Fibroblast of villous mesenchyme (primary cell): Measurements from ENCODE around the gene MAD1L1. TPM values are rescaled to one million over a fixed set of nuclear protein-coding genes. Genes with fewer than 3 reads are reported as not detected.

Experiments
- DNase-seq: peaks from one replicate; pipeline ENCODE4 v3.0.0-alpha.2; 2010; ENCODE audit warnings: low read depth
- H3K4me3 ChIP-seq: 2 replicates; pipeline ENCODE4 v1.5.1; 2011; ENCODE audit warnings: low read depth, mild to moderate bottlenecking, low read length
- small RNA-seq: library from RNA; depleted of rRNA; stranded (forward); fragments of <200 nt; gene quantifications from one replicate; pipeline ENCODE3, GENCODE V24; 2012
- total RNA-seq: library from RNA; depleted of rRNA; stranded (reverse); fragments of >200 nt; gene quantifications from 2 replicates; pipeline ENCODE4 v1.2.3, GENCODE V29; 2012
- TF ChIP-seq, protein P1 (sequence below): IDR thresholded peaks from 2 replicates; pipeline ENCODE4 v1.5.1; 2012; ENCODE audit warnings: low read depth, mild to moderate bottlenecking, low read length; ENCODE audit not compliant: insufficient read depth

Gene MAD1L1
- total RNA-seq, 1 donor, result 43.6 TPM

DNA sequence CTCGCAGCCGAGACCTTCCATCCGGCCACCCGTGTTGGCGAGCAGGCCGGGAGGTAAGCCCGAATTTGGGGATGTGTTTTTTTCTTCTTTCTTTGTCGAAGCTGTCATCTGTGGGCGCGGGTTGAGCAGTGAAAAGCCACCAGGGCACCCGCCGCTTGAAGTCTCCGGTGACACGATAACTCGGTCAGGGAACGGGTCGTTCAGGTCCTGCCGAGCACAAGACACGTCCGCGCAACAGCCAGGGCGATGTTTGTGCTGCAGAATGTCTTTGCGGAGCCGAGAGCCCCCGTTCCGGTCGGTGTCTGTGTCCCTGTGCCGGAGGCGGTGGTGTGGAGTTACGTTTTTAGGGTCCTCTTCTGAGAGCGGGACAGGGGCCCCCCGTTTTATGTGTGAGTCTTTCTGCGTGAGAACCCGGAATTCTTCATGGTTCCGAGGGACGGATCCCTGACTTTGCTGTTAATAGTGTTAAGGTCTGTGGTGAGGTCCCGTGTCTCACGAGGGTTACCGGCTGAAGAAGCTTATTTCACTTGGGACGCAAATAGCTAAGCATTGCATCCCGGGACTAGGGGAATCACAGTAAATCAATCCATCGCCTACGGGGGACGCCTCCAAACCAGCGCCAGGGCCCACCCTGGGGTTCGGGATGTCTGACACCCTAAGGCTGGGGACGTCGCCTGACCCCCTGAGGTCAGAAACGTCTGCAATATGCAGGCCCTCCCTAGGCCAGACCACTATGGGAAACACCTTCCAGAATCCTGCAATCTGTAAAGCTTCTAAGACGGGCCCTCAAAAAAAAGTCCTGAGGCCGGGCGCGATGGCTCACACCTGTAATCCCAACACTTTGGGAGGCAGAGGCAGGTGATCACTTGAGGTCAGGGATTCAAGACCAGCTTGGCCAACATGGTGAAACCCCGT, 463.2 kb downstream of the MAD1L1 start:
- TF ChIP-seq, protein P1, sequence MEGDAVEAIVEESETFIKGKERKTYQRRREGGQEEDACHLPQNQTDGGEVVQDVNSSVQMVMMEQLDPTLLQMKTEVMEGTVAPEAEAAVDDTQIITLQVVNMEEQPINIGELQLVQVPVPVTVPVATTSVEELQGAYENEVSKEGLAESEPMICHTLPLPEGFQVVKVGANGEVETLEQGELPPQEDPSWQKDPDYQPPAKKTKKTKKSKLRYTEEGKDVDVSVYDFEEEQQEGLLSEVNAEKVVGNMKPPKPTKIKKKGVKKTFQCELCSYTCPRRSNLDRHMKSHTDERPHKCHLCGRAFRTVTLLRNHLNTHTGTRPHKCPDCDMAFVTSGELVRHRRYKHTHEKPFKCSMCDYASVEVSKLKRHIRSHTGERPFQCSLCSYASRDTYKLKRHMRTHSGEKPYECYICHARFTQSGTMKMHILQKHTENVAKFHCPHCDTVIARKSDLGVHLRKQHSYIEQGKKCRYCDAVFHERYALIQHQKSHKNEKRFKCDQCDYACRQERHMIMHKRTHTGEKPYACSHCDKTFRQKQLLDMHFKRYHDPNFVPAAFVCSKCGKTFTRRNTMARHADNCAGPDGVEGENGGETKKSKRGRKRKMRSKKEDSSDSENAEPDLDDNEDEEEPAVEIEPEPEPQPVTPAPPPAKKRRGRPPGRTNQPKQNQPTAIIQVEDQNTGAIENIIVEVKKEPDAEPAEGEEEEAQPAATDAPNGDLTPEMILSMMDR, result no peak
- DNase-seq, result no peak
- no peak overlapping the region for H3K4me3 ChIP-seq

DNA sequence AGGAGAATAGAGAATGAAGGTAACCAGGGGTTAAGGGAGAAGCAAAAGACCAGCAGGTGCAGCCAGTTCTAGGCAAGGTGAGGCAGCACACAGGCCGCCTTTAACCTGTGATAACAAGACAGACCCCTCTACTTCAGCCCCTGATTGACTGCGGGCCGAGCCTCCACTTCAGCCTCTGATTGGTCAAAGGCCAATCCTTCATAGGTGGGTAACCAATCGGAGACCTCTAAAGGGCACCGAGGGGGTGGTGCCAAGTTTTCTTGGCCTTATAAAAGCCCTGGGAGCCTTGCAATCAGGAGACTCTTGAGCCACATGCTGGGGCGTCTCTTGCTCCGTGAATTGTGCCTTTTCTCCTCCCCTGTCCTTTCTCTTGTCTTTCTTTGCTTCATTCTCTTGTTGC, 463.9 kb downstream of the MAD1L1 start:
- TF ChIP-seq, protein P1, result no peak
- no peak for DNase-seq

DNA sequence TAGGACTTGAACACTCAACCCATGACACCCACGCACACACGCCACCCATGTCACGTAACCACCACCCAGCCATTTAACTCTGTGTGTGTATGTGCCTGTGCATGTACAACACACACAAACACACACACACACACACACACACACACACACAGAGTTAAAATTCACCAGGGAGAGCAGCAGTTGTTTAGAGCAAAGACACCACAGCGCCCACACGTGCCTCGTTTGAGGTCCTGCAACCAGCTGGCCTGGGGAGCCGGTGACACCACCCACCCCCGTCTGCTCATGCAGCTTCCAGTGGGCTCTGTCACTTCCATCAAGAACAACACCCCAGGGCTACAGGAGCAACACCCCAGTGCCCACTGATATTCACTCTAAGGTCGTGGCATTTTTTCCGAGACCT, 465.2 kb downstream of the MAD1L1 start:
- TF ChIP-seq, protein P1, result no peak
- no peak for DNase-seq
- H3K4me3 ChIP-seq, result no peak overlapping the region

More for the DNA sequence above, 463.9 kb downstream of the MAD1L1 start:
- H3K4me3 ChIP-seq, result no peak overlapping the region

Small RNA genes lying within 50 kb of the gene (small RNA-seq; reads per million reads assigned to genes)
- not detected for gene MIR4655

Other genes with a start within 250 kb of the MAD1L1 start
- gene MRM2, start 9.3 kb upstream of the MAD1L1 start, total RNA-seq, result 18.4 and 19.0 TPM in 2 replicates
- gene NUDT1, start 9.3 kb upstream of the MAD1L1 start, total RNA-seq, result 13.4 and 30.3 TPM in 2 replicates
- gene SNX8, start 81.5 kb upstream of the MAD1L1 start, total RNA-seq, result 17.7 and 21.3 TPM in 2 replicates
- 189 and 210 TPM in 2 replicates for gene EIF3B, start 121.9 kb upstream of the MAD1L1 start, total RNA-seq
- 2.6 and 3.5 TPM in 2 replicates for gene CHST12, start 170.7 kb upstream of the MAD1L1 start, total RNA-seq
- gene GRIFIN, start 243.5 kb upstream of the MAD1L1 start, total RNA-seq, result not detected in 2 replicates